Stimulated activated CD8-positive, alpha-beta memory T cell treated with anti-CD3 and anti-CD28 coated beads, Interleukin-15, amount 100 ng/mL, for 24 hours (primary cell): ENCODE results near the gene HSBP1L1.

Experiments used
- DNase-seq: peaks from one replicate; pipeline ENCODE4 v3.0.0-alpha.2; 2020; ENCODE audit warnings: low read depth

The HSBP1L1 gene

DNA sequence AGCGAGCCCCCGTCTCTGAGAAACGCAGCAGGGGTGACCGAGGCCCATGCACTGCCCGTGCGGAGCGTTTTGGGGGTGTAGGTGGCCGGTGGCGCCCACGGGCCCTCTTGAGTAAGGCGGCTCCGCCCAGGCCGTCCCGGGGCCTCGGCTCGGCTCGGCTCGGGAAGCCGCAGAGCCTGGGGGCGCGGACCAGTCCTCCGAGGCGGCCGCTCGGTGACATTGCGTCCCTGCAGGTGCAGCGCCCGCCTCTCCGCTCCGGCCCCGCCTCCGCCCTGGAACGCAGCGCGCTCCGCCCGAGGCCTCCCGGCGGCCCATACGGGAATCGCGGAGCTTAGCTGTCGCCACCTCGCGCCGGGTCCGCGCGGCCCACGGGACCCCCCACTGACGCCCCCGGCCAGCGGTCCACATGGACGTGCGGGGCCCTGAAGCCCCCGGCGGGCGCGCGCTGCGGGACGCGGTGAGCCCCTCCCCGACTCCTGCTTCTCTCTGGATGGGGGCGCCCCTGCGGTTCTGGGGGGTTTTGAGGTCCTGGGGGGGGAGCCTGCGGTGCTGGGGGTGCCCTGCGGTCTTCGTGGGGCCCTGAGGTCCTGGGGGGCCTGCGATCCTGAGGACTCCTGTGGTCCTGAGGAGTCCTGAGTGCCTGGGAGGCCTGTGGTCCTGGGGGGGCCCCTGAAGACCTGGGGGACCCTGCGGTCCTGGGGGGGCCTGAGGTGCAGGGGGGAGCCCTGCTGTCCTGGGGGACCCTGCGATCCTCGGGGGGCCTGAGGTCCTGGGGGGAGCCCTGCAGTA is at the start of gene HSBP1L1:
Gene HSBP1L1 (plus strand): TSS at position 314 of the 789 bp plus-strand sequence. CDS start 93 bp downstream, at position 407.
- DNase-seq = no peak

DNA sequence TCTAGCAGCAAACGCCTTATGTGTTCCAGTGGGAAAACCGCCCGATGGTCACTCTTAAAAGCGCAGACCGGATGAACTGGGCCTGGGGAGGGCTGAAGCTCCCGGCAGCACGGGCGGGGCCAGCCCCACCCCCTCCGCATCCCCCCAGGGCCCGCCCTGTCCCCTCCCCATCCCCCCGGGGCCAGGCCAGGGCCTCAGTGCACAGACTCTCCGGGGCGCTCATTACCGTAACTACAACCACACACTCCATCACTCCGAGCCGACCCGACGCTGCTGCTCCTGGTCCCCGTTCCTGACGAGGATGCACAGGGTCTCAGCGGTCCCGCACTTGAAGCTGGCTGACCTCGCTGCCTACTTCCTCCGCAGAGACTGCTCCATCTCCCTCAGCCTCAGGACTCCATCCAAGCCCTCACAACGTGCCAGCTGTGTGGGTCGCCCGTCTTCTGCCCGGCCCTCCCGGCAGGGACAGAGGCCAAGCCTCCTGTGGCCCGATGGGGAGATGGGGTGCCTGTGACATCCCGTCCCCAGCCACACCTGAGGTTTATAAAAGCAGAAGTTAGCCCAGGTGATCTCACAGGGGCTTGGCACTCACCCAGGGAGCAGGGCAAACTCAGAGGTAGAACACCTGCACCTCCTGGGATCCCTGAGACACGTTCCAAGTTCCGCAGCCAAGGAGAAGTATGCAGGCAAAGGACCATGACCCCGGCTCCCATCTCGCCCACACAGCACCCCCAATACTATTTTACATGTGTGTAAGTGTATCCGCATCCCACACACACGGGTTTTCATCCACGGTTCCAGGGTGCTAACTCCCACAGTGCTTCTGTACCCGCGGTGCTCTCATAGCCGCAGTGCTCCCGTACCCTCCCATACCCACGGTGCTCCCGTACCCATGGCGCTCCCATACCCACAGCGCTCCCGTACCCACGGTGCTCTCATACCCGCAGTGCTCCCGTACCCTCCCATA is 49.0 kb upstream of the HSBP1L1 start:
- DNase-seq = no peak

DNA sequence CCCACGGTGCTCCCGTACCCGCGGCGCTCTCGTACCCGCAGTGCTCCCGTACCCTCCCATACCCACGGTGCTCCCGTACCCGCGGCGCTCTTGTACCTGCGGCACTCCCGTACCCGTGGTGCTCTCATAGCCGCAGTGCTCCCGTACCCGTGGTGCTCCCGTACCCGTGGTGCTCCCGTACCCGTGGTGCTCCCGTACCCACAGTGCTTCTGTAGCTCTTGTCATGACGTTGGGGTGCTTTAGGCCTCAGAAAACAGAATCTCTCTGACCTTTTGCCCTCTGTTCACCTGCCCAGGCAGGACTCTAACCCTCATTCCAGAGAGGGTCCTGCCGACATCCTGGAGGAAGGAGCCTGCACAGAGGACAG is 48.3 kb upstream of the HSBP1L1 start:
- DNase-seq = no peak

DNA sequence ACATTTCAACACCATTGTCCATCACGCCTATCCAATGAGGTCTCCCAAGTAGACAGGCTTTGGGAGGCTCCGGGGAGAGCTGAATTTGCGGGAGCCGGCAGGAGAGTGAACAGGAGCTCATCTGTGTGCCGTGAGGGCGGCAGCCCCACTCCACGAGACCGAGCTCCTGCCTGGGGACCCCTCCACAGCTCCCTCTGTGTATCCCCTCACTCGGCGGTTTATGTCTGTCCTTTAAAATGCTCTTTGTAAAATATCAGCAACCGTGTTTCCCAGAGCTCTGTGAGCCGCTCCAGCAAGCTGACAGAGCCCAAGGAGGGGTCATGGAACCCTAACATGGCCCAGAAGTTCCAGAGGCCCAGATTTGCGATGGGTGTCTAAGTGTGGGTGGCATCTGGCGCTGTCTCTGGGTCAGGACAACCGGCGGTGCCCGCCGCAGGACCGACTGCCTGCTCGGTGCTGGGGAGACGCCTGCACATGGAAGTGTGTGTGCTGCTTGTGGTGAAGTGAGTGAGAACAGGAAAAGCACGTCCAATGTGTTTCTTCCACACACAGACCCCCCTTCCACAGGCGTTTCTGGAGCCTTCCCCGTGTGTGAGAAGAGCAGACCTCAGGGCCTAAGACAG is 47.8 kb upstream of the HSBP1L1 start:
- no peak for DNase-seq

DNA sequence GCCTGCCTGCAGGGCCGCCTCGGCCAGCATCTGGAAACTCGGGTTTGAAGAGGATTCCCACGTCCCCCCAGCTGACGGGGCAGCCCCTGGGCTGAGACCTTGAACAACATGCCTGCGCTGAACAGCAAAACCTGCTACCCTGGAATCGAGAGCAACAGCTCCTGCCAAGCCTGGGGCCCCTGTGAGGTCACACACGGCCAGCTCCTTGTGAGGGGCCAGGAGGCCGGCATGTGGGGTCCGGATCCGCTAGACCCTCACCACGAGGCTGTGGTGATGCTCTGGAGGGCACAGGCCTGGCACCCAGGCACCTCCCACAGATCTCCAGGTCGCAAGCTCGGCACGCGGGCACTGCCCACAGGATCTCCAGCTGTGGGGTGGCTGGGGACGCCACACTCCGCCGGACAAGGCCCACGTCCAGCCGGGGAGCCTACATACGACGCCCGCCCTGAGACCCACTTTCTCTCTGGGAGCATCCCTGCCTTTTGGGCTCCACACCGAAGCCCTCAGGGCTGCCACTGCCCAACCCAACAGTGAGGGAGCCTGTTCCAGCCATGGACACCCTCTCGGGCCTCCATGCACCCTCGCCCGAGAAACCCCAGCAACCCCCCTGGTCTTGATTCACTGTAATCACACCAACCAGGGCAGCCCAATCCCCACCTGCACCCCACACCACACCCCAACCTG is 47.1 kb upstream of the HSBP1L1 start:
- no peak for DNase-seq

DNA sequence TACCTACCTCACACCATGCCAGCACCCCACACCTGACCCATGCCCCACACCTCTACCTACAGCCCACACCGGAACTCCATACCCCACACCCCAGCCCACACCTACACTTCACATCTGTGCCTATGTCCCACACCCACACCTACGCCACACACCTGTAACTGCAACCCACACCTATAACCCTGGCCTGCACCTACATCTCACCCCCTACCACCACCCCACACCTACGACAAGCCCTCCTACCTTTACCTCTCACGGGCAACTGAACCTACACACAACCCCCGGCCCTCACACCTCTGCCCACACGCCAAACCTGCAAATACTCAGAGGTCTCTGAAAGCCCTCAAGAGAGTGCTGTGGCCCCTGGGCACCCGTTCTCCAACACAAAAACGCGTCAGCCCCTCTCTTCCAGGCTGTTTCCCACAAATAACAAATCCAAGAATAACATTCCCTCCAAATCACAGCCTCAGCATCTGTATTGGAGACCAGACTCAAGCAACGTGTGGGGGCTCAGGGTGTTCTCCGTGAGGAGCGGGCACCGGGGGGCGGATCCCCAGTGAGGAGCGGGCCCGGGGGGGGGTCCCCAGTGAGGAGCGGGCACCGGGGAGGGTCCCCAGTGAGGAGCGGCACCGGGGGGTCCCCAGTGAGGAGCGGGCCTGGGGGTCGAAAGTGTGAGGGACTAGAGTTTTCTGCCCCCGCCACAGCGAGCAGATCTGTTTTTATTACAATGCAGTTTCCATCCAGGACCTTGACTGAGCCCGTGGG is 46.4 kb upstream of the HSBP1L1 start:
- DNase-seq = no peak

DNA sequence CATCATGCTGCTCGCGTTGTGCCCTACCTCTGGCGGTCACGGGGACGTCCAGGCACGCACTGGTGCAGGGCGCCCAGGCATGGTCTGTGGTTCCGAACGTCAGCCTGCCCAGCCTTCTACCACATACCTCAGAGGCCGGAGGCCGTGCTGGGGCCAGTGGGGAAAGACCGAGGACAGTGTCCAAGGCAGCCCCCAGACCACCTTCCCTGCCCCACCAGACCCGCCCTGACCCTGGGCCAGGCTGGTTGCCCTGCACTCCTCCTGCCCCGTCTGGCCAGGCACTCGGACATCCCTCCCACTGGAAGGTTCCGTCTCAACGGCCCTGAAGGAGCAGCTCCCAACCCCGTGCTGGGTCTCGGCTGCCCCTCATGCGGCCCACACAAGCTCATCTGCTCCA is 45.8 kb upstream of the HSBP1L1 start:
- no peak for DNase-seq

DNA sequence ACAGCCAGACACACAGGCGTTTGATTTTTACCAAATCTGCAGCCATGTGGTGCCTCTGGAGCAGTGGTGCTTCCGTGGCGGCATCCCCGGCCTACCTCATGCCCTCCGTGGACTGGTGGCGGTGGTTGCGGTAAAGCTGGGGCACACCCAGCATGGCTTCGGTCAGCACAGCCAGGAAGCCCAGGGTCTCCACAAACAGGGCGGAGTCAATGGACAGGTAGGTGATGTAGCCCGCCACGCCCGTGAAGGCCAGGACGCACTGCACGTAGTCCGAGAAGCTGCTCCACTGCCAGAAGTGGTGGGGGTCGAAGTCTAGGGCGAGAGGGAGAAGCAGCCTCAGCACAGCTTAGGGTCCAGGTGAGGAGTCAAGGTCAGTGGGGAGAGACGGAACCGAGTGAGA is 45.4 kb upstream of the HSBP1L1 start:
- DNase-seq = no peak

DNA sequence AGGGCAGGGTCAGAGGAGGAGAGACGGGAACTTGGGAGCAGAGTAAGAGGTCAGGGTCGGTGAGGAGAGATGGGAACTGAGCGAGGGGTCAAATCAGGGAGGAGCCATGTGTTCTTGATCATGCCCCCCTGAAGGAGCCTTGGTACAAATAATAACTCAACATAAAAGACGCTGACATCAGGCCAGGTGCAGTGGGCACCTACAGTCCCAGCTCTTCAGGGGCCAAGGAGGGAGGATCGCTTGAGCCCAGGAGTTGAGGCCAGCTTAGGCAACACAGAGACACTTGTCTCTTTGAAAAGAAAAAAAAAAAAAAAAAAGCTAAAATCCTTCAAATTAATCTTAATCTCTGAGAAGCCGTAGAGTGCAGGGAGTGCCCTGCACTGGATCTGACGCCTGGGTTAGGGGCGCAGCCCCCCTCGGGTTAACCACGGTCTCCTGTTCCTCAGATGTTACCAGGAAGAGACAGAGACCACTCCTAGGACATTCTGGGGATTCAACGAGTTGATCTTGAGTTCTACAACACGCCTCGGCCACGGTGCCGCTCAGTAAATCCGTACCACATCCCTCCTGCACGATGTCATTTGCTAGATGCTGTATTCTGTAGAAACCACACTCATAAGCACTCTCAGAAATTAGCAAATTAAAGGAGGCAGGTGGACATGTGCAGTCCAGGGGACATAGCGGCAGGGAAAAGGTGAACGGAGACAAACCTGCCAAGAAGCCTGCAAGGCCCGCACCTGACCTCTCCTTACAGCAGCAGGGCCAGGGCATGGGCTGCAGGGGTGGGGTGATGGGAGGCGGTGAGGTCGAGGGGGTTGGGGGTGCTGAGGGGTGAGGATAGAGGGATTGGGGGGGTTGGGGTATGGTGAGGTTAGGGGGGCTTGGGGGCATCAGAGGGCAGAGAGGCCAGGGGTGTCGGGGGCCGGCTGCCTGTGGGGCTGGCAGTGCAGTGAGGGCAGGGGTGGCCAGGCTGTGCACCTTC is 42.2 kb upstream of the HSBP1L1 start:
- no peak for DNase-seq

DNA sequence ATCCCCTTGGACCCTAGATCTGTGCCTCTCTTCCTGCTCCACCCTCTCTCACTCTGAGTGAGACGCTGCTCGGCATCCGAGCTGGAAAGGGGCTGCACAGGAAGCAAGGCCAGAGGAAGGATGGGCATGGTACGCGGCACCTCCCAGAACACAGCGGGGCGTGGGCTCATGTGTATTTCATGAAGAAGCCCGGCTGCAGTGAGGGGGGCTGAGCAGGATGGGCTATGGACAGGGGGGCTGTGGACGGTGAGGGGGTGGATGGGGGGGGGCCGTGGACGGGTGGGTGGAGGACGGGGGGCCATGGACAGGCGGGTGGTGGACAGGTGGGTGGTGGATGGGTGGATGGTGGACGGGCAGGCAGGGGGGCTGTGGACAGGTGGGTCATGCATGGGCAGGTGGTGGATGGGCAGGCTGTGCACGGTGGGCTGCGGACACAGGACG is 41.5 kb upstream of the HSBP1L1 start:
- no peak for DNase-seq

DNA sequence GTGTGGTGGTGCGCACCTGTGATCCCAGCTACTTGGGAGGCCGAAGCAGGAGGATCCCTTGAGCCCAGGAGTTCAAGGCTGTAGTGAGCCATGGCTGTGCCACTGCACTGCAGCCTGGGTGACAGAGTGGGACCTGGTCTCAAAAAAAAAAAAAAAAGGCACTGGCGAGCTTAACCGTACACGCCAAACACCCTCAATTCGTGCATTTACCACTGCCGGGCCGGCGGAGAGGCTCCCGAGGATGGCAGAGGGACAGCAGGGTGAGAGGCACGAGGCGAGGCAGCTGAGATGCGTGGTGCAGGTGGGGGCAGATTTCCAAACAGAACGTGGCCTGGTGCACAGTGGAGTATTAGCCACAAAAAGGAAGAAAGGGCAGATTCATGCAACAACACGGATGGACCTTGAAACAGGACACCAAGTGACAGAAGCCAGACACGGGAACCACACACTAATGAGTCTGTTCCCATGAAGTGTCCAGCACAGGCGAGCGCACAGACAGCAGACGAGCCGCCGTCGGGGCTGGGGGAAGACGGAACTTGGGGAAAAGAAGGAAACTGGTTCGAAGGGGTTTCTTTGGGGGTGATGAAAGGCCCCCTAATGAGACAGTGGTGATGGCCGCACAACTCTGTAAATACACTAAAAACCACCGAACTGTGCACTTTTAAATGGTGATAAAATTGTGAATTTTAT is 40.4 kb upstream of the HSBP1L1 start:
- DNase-seq = no peak

DNA sequence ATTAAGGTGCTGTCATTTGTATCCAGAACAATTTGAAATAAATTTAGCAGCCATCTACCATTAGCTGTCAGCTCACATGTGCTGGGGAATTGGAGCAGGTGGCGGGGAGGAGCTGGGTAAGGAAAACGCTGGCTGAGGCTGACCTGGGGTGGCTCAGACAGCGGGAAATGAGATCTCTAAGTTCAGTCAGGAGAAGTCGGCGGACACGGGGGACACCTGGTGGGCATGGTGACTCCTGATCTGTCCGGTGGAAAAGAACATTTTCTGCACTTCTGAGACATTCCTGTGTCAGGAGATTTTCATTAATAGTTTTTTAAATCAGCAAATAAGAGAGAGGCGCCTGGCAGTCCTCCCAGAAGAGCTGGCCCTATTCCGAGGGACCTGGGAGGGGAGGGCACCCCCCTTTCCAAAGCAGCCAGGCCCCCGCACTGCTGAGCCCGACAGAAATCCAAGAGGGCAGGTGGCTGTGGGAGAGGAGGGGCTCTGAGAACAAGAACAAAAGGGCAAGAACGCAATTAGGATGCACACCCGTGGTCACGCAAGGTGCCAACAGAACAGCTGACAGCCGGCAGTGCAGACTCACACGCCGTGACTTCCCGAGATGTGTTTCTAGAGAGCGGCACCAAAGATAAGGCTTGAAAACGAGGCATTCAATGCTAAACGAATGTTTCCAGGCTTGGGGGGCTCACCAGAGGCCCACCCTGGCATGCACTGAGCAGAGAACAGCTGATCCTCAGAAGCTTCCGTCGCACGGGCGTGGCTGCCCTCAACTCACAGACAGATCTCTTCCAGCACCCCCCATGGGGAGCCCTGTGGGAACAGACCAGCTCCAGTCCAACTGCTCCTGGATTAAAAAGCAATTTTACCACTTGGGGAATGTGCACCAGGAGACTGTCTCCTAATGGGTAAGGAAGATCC is 39.4 kb upstream of the HSBP1L1 start:
- DNase-seq = no peak

DNA sequence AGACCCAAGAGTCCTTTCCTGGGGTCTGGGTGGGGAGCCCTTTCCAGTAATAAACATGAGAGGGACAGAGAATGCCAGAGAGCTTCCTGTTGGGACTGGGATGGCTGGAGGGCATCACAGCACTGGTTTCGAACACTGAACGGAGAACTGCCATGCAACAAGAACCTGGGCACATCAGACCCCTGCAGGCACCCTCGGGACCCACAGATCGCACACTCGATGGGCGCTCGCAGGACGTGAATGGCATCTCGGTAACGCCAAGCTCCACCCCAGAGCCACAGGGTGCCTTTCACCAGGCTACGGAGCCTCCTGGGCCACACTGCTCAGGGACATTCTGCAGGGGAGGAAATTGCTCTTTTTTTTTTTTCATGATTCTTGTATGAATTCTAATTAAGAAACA is 38.1 kb upstream of the HSBP1L1 start:
- no peak for DNase-seq

DNA sequence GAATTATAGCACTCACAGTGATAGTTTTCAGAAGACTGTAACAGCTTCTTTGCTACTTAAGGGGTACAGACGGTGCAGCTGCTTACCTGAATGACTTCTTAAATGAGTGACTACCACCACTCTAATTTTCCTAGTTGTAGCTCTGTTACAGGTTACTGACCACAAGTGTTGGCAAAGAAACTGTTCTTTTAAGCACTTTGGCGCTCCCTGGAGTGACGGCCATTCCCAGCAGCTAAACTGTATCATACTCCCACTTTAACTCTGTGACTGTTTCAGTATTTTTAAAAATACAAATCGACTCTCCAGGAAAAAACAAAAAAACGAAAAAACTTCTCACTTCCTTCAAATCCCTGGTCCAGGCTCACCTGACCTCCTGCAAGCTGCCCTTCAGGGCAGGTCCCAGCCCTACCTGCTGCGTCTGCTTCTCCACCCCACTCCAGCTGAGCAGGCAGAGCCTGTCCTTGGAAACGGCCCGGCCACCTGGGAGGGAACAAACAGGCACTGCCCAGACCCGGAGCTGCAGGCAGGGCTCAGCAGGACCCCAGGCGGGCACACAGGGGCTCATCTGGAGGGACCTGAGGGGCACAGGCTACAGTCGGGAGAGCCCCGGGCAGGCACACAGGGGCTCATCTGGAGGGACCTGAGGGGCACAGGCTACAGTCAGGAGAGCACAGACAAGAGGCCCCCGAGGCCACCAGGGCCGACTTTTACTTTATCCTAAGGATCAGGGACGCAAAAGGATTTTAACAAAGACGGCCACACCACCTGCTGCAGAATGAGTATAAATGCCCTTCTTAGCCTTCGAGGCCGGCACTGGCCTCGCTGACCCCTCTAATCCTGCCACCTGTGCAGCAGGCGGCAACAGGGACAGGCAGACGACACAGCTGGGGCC is 37.5 kb upstream of the HSBP1L1 start:
- no peak for DNase-seq

DNA sequence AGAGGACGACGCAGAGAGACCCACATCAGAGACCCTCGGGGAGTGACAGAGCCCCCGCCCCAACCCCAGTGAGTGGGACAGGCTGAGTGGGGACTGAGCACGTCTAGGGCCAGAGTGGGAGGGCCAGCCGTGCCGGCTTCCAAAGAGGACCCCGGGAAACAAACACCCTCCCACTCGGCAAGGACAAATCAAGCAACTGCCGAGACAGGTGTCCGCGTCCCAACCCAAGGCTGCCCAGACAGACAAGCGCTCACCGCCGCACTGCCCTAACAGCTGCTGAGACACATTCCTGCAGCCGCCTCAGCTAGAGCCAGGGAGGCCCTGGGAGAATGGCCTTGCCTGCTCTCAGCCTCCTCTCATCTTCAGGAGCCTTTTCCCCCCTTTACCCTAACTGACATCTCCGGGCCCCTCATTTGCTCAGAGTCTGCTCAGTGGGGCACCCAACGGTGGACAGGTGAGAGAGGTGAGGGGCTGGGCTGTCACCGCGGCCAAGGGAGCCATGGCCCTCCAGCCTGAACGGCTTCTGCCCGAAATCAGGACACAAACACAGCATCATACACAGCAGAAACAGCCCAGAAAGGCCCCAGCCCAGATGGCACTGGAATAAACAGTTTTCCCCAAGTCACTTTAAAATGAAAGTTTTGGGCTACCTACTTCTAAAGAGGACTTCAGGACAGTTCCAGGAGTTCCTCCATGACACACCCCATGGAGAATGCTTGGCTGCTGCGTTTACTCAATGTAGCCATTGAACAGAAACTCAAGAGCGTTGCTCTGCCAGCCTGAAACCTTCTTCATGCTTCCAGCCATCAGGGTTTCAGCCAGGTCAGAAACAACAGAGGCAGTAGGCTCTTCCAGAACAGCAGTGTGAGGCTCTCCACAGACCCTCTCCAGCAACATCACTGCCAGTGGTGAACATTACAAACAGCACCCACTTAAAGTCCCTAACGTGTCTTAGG is 36.6 kb upstream of the HSBP1L1 start:
- DNase-seq = no peak

DNA sequence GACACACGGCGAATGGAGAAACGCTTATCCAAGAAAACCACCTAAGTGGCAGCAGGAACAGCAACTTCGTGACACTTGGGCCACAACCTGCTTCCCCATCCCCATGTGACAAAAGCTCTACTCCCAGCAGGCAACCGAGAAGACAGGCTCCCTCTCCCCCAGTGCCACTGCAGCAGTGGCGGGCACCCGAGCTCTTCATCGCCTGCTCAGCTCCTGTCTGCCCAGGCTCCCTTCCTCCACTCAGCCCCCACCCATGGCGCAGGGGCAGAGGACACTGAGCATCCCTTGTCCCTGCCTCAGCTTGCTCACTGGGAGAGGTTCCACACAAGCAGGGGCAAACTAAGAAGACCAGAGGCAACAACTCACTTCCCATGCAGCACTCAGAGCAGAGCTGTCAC is 35.9 kb upstream of the HSBP1L1 start:
- DNase-seq = no peak
